CD14-positive monocyte (primary cell): ENCODE data around the gene BRSK2. TPM values are rescaled to one million over a fixed set of nuclear protein-coding genes. Genes with fewer than 3 reads are reported as not detected.

Experiments
- DNase-seq, 3 donors: peaks; one replicate each; pipeline ENCODE4 v3.0.0-alpha.2; 2011 to 2022
- H2AFZ ChIP-seq: 2 replicates; pipeline ENCODE4 v1.6.0; 2012; ENCODE audit warnings: mild to moderate bottlenecking, low read depth, low read length, inconsistent platforms; ENCODE audit not compliant: insufficient read depth, poor library complexity, severe bottlenecking
- H3K27ac ChIP-seq, 2 donors: 1 replicate in 1 of 2; 2 replicates in 1 of 2; pipeline ENCODE4 v1.5.1; 2012 to 2013; ENCODE audit warnings: low read length in 2 of 2, control low read depth in 1 of 2, inconsistent platforms in 1 of 2, low read depth in 1 of 2, mild to moderate bottlenecking in 1 of 2
- H3K27me3 ChIP-seq, 2 donors: one replicate each; pipeline versions ENCODE4 v1.6.0 to v1.6.1; 2011 to 2013; ENCODE audit warnings: low read length in 2 of 2; ENCODE audit not compliant: control insufficient read depth in 2 of 2, insufficient read depth in 2 of 2
- H3K36me3 ChIP-seq, 2 donors: replicated peaks in 1 of 2; 1 replicate in 1 of 2; 2 replicates in 1 of 2; pipeline versions ENCODE4 v1.5.1 to v1.6.1; 2012 to 2013; ENCODE audit warnings: low read length in 2 of 2, control low read depth in 1 of 2, inconsistent platforms in 1 of 2, mild to moderate bottlenecking in 1 of 2; ENCODE audit not compliant: insufficient read depth in 2 of 2, control insufficient read depth in 1 of 2
- H3K4me1 ChIP-seq, 2 donors: 1 replicate in 1 of 2; 2 replicates in 1 of 2; pipeline versions ENCODE4 v1.5.1 to v1.6.1; 2012 to 2013; ENCODE audit warnings: low read length in 2 of 2, control low read depth in 1 of 2, inconsistent platforms in 1 of 2, mild to moderate bottlenecking in 1 of 2, moderate library complexity in 1 of 2; ENCODE audit not compliant: insufficient read depth in 2 of 2, control insufficient read depth in 1 of 2
- H3K4me2 ChIP-seq: replicated peaks from 2 replicates; pipeline ENCODE3; 2012; ENCODE audit warnings: low read length, moderate library complexity, mild to moderate bottlenecking; ENCODE audit not compliant: poor library complexity, severe bottlenecking; ENCODE audit errors: extremely low read depth
- H3K4me3 ChIP-seq, 3 experiments: fragments of 200-600 bp in 1 of 3; sonication (generic) in 1 of 3; replicated peaks in 1 of 3; 1 replicate in 2 of 3; 2 replicates in 1 of 3; pipeline ENCODE4 v1.5.1; 2011 to 2013; ENCODE audit warnings: low read length in 3 of 3, mild to moderate bottlenecking in 3 of 3, control low read depth in 2 of 3, low read depth in 2 of 3, inconsistent platforms in 1 of 3, moderate library complexity in 1 of 3
- H3K79me2 ChIP-seq: 2 replicates; pipeline ENCODE4 v1.6.0; 2012; ENCODE audit warnings: mild to moderate bottlenecking, control low read depth, inconsistent platforms, low read length, moderate library complexity; ENCODE audit not compliant: insufficient read depth
- H3K9ac ChIP-seq: 2 replicates; pipeline ENCODE4 v1.6.0; 2017; ENCODE audit warnings: low read length, mild to moderate bottlenecking; ENCODE audit not compliant: insufficient read depth, poor library complexity, severe bottlenecking
- H3K9me3 ChIP-seq, 2 donors: replicated peaks in 1 of 2; 1 replicate in 1 of 2; 2 replicates in 1 of 2; pipeline versions ENCODE4 v1.5.1 to v1.6.1; 2012 to 2013; ENCODE audit warnings: low read length in 2 of 2, control low read depth in 1 of 2; ENCODE audit not compliant: control insufficient read depth in 1 of 2, insufficient read depth in 1 of 2
- H4K20me1 ChIP-seq: 2 replicates; pipeline ENCODE4 v1.6.0; 2012; ENCODE audit warnings: mild to moderate bottlenecking, low read length, control low read depth, moderate library complexity; ENCODE audit not compliant: insufficient read depth
- H3K27ac Mint-ChIP-seq, 7 donors: one replicate each; pipeline ENCODE4 v1.8.0; 2020; ENCODE audit warnings: mild to moderate bottlenecking in 7 of 7, mixed read lengths in 7 of 7, moderate library complexity in 6 of 7, inconsistent platforms in 2 of 7
- H3K27me3 Mint-ChIP-seq, 3 donors: one replicate each; pipeline ENCODE4 v1.8.0; 2021 to 2022; ENCODE audit warnings: low read depth in 3 of 3, mild to moderate bottlenecking in 3 of 3, mixed read lengths in 3 of 3, moderate library complexity in 3 of 3, inconsistent platforms in 1 of 3
- H3K36me3 Mint-ChIP-seq, 2 donors: one replicate each; pipeline ENCODE4 v1.8.0; 2020; ENCODE audit warnings: mixed read lengths in 2 of 2, inconsistent platforms in 1 of 2, mild to moderate bottlenecking in 1 of 2
- H3K4me1 Mint-ChIP-seq: one replicate; pipeline ENCODE4 v1.8.0; 2020; ENCODE audit warnings: mild to moderate bottlenecking, mixed read lengths
- H3K4me3 Mint-ChIP-seq, 2 donors: one replicate each; pipeline ENCODE4 v1.8.0; 2020; ENCODE audit warnings: mild to moderate bottlenecking in 2 of 2, mixed read lengths in 2 of 2, moderate library complexity in 1 of 2
- H3K9me3 Mint-ChIP-seq, 7 donors: one replicate each; pipeline ENCODE4 v1.8.0; 2020 to 2022; ENCODE audit warnings: mixed read lengths in 7 of 7, mild to moderate bottlenecking in 6 of 7, moderate library complexity in 6 of 7, inconsistent platforms in 2 of 7
- CTCF ChIP-seq: fragments of 200-600 bp; IDR thresholded peaks from one replicate; pipeline ENCODE4 v1.8.0; 2022; ENCODE audit warnings: antibody characterized with exemption, mild to moderate bottlenecking
- WGBS: methylation state at CpG from one replicate; pipeline ENCODE4 v1.1.5; 2013; ENCODE audit warnings: missing lambda C conversion rate; ENCODE audit not compliant: insufficient coverage; 5-methylcytosine and 5-hydroxymethylcytosine counted together
- intact Hi-C, 2 donors: fragments of 100-400 bp; cut with micrococcal nuclease; formaldehyde crosslinking; loops; one replicate each; pipeline versions ENCODE4 v1.15.0 to v1.15.1; 2023
- polyA plus RNA-seq, 3 donors: library from polyadenylated mRNA; depleted of rRNA in 1 of 3; unstranded in 2 of 3; stranded (reverse) in 1 of 3; fragments of 300-500 nt in 2 of 3; fragments of >200 nt in 1 of 3; fragmentation: Illumina TruSeq in 2 of 3; gene quantifications; 1 replicate in 2 of 3; 2 replicates in 1 of 3; pipeline ENCODE4 v1.2.3, GENCODE V29; 2012 to 2021

Gene BRSK2
- polyA plus RNA-seq, 3 donors = 0.13 TPM; not detected in 2

GRCh38 chr11:1443737-1444136 lies 54.0 kb downstream of the BRSK2 start:
- DNase-seq = no peak
- no peak overlapping the region for H2AFZ ChIP-seq
- TF ChIP-seq CTCF = no peak
- no peak overlapping the region for H3K27ac Mint-ChIP-seq
- no peaks in the 10 kb centered on the region for H3K9me3 ChIP-seq
- no peaks in the 10 kb centered on the region for H3K36me3 ChIP-seq
- H3K9ac ChIP-seq = no peak overlapping the region
- peaks cover 0 to 2% (median 2%) of the 10 kb centered on the region in 3 donors for H3K27me3 Mint-ChIP-seq
- H4K20me1 ChIP-seq = no peaks in the 10 kb centered on the region
- 89% methylated on average over 9 of the region's 9 CpGs for WGBS
- H3K4me1 Mint-ChIP-seq = no peaks in the 10 kb centered on the region
- no peaks in the 10 kb centered on the region for H3K27me3 ChIP-seq
- H3K4me2 ChIP-seq = no peak overlapping the region
- no peak overlapping the region for H3K4me3 ChIP-seq
- no peaks in the 10 kb centered on the region for H3K9me3 Mint-ChIP-seq
- no peaks in the 10 kb centered on the region for H3K79me2 ChIP-seq
- H3K36me3 Mint-ChIP-seq = no peaks in the 10 kb centered on the region
- H3K27ac ChIP-seq = no peak overlapping the region
- no peak overlapping the region for H3K4me3 Mint-ChIP-seq
- intact Hi-C loops = no loop called here
- H3K4me1 ChIP-seq = no peaks in the 10 kb centered on the region

- H3K4me1 Mint-ChIP-seq = no peaks in the 10 kb centered on the region
- Histone ChIP-seq H4K20me1 (no peaks in the 10 kb centered on the region), H3K36me3 (no peaks in the 10 kb centered on the region), H3K9me3 (no peaks in the 10 kb centered on the region), H2AFZ (no peak overlapping the region), H3K4me1 (no peaks in the 10 kb centered on the region), H3K27me3 (no peaks in the 10 kb centered on the region), H3K4me2 (no peak overlapping the region), H3K4me3 (no peak overlapping the region), H3K27ac (no peak overlapping the region), H3K9ac (no peak overlapping the region), H3K79me2 (no peaks in the 10 kb centered on the region)
- no peaks in the 10 kb centered on the region for H3K36me3 Mint-ChIP-seq
- intact Hi-C loops = no loop called here
- peaks cover 0 to 3% (median 2%) of the 10 kb centered on the region in 3 donors for H3K27me3 Mint-ChIP-seq
- TF ChIP-seq CTCF = no peak
- no peak overlapping the region for H3K4me3 Mint-ChIP-seq
- WGBS = 86% methylated on average over 5 of the region's 11 CpGs
- no peak for DNase-seq
- no peaks in the 10 kb centered on the region for H3K9me3 Mint-ChIP-seq
- H3K27ac Mint-ChIP-seq = no peak overlapping the region
Observed at GRCh38 chr11:1444321-1444720, 54.6 kb downstream of the BRSK2 start.
